Measurements from ENCODE around the gene GAK. TPM values are rescaled to one million over a fixed set of nuclear protein-coding genes. Genes with fewer than 3 reads are reported as not detected.

The GAK gene
- polyA plus RNA-seq, 12 donors = 21.9 to 63.2 (median 31.1) TPM; not detected in 1

- no peak for DNase-seq
Observed at GRCh38 chr4:831483-831805, 100.7 kb downstream of the GAK start.

GRCh38 chr4:830601-831482, 101.3 kb downstream of the GAK start:
- DNase-seq = no peak

GRCh38 chr4:829761-830600, 102.1 kb downstream of the GAK start:
- DNase-seq = no peak

- DNase-seq = no peak
Observed at GRCh38 chr4:829291-829690, 102.8 kb downstream of the GAK start.

GRCh38 chr4:828641-829271, 103.4 kb downstream of the GAK start:
- no peak for DNase-seq

- no peak for DNase-seq
Observed at GRCh38 chr4:827209-828081, 104.7 kb downstream of the GAK start.

- no peak for DNase-seq
Observed at GRCh38 chr4:826508-827208, 105.5 kb downstream of the GAK start.

- DNase-seq = no peak
Observed at GRCh38 chr4:825971-826330, 106.2 kb downstream of the GAK start, which contains the start of gene CPLX1. CPLX1 (minus strand) TSS chr4:826129; CDS start chr4:824522, 1,607 bp downstream.

GRCh38 chr4:825063-825970, 106.8 kb downstream of the GAK start:
- no peak for DNase-seq

GRCh38 chr4:824461-825062, 107.6 kb downstream of the GAK start:
- no peak for DNase-seq

GRCh38 chr4:823761-824460, 108.2 kb downstream of the GAK start:
- DNase-seq = no peak

GRCh38 chr4:823176-823760, 108.8 kb downstream of the GAK start:
- DNase-seq = no peak

- DNase-seq = no peak
Observed at GRCh38 chr4:822361-823175, 109.5 kb downstream of the GAK start.

- no peak for DNase-seq
Observed at GRCh38 chr4:821631-822030, 110.5 kb downstream of the GAK start.

- DNase-seq = no peak
Observed at GRCh38 chr4:821181-821591, 110.9 kb downstream of the GAK start.

- DNase-seq = no peak
Observed at GRCh38 chr4:820230-821172, 111.6 kb downstream of the GAK start.

All from muscle of arm (tissue), 12 donors.